Brain pericyte (primary cell): Measurements from ENCODE around the gene SLC25A44.
A peak's percentile ranks its signal among the peaks of the same experiment; 100 is the strongest.
"Not testable (repeated sequence)": the region's sequence is repeated elsewhere in the genome, so short reads cannot be mapped to it uniquely, and the experiment has no call there.

ENCODE experiments used
- DNase-seq: peaks from one replicate; pipeline ENCODE4 v3.0.0-alpha.2; 2012; ENCODE audit warnings: low read depth, low spot score

SLC25A44 gene

DNA sequence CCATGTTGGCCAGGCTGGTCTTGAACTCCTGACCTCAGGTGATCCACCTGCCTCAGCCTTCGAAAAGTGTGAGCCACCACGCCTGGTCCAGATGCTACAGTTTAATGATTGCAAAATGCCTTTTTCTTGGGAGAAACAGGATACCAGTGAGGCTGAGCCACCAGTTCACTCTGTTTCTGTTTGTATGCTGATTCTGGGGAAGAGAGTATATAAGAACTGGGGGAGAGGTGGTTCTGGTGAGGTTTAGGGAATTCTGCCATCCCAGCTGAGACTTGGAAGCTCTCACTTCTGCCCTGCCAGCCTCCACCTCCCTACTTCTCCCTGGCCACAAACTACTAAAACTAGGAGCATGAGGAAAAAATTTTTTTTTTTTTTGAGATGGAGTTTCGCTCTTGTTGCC is 10.8 kb downstream of the SLC25A44 start:
- no peak for DNase-seq

- no peak for DNase-seq
These were observed 17.3 kb downstream of the SLC25A44 start for GRCh38 chr1:156211243-156211642.

GRCh38 chr1:156212130-156212529 is 18.2 kb downstream of the SLC25A44 start:
- no peak for DNase-seq

DNA sequence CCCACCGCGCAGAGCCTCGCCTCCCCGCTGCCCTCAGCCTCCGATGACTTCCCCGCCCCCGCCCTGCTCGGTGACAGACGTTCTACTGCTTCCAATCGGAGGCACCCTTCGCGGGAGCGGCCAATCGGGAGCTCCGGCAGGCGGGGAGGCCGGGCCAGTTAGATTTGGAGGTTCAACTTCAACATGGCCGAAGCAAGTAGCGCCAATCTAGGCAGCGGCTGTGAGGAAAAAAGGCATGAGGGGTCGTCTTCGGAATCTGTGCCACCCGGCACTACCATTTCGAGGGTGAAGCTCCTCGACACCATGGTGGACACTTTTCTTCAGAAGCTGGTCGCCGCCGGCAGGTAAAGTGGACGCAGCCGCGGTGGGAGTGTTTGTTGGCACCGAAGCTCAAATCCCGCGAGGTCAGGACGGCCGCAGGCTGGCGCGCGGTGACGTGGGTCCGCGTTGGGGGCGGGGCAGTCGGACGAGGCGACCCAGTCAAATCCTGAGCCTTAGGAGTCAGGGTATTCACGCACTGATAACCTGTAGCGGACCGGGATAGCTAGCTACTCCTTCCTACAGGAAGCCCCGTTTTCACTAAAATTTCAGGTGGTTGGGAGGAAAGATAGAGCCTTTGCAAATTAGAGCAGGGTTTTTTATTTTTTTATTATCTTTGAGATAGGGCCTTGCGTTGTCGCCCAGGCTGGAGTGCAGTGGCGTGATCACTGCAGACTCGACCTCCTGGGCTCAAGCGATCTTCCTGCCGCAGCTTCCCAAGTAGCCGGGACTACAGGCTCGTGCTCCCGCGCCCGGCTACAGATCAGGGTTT is 19.1 kb downstream of the SLC25A44 start, which contains the start of gene PMF1:
Gene PMF1, plus strand, starts transcription at position 175 of the 811 bp plus-strand sequence. Its CDS starts 9 bp downstream, at position 184.
- peak; percentile 91 for DNase-seq

- DNase-seq: no peak
These were observed 19.7 kb downstream of the SLC25A44 start for GRCh38 chr1:156213644-156213966.

DNA sequence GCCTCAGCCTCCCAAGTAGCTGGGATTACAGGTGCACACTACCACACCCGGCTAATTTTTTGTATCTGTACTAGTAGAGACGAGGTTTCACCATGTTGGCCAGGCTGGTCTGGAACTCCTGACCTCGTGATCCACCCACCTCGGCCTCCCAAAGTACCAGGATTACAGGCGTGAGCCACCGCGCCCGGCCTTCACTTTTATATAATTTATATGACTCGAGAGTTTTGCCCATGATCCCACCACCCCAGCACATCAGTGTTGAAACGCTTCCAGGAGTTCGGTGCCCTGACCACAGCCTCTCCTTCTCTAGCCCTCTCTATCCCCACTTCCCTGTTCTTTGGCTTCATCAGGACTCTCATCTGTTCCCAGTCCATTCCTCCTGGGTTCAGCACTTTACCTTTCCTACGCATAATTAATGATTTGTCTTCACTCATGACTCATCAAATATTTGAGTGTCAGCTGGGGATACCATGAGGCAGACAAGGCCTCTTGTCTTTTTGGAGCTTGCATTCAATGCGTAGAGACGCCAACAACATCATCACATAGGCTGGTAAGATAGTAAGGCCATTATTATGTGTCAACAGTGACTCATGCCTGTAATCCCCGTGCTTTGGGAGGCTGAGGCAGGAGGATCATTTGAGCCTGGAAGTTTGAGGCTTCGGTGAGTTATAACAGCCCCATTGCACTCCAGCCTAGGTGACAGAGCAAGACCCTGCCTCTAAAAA is 20.3 kb downstream of the SLC25A44 start:
- no peak for DNase-seq

- DNase-seq: not testable (repeated sequence)
These were observed 22.6 kb downstream of the SLC25A44 start for GRCh38 chr1:156216361-156217086.

- DNase-seq: no peak
These were observed 24.0 kb downstream of the SLC25A44 start for GRCh38 chr1:156217871-156218270.

GRCh38 chr1:156220226-156220625 is 26.3 kb downstream of the SLC25A44 start:
- DNase-seq: no peak

DNA sequence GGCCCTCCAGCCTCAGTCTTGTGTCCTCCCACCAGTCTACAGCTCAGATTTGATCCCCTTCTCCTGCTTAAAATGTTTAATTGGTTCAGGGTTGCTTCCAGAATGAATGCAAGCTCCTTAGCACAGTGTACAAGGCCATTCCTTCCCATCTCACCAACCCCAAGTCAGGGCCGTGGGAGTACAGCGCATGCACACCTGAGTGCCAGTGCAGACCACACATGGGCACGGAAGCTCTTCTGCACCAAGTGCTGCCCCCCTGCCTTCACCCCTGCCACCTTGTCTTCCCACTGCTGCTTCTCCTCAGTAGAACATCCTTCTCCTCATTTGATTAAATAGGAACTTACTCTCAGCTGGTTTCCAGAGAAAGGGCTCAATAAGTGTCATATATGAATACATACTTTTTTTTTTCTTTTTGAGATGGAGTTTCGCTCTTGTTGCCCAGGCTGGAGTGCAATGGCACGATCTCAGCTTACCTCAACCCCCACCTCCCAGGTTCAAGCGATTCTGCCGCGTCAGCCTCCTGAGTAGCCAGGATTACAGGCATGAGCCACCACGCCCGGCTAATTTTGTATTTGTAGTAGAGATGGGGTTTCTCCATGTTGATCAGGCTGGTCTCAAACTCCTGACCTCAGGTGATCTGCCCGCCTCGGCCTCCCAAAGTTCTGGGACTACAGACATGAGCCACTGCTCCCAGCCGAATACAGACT is 28.2 kb downstream of the SLC25A44 start:
- no peak for DNase-seq

GRCh38 chr1:156225677-156226014 is 31.7 kb downstream of the SLC25A44 start:
- no peak for DNase-seq

- no peak for DNase-seq
These were observed 32.2 kb downstream of the SLC25A44 start for GRCh38 chr1:156226116-156226538.

- no peak for DNase-seq
These were observed 32.9 kb downstream of the SLC25A44 start for GRCh38 chr1:156226782-156227181.

DNA sequence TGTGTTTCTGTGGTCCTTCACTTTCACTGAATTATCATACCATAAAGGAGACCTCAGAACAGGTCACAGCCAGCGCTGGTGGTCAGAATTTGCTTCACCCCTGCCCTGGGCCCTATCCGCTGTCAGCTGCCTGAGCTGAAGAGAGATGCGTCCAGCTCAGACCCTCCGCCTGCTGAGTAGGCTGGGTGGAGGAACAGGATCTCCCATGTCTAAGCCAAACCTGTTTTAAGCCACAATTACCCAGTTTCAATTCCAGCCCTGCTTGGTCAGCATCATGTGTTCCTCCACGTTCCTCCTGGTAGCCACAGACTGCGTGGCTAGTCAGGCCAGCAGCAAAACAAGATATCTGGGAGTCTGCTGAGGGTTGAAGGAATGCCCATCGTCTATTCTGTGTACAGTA is 34.6 kb downstream of the SLC25A44 start:
- no peak for DNase-seq

DNA sequence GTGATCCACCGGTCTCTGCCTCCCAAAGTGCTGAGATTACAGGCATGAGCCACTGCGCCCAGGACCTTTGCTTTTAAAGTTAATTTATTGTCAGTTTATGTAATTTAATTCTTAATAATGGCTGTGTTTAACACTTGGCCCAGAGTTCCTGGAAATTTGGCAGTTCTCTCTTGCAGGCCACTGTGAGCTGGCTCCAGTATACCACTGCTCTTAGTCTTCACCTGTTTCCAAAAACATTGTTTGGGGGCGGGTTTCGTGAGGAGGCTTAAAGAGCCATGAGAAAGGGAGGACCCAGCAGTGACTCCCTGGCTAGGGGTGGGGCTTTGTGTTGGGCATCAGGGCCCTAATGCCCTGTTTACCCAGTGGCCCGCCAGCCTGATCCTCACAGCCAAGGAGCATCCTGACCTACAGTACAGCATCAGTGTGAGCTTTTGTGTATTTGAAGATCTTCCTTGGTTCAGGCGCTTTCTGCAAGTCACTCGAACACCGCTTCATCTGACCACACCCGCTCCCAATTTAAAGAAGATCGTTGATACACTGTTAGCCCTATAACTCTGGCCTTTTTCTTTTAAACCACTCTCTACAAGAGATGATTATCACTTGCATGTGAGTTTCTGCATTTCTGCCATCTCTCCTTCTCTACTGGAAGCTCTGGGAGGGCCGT is 36.0 kb downstream of the SLC25A44 start:
- no peak for DNase-seq

DNA sequence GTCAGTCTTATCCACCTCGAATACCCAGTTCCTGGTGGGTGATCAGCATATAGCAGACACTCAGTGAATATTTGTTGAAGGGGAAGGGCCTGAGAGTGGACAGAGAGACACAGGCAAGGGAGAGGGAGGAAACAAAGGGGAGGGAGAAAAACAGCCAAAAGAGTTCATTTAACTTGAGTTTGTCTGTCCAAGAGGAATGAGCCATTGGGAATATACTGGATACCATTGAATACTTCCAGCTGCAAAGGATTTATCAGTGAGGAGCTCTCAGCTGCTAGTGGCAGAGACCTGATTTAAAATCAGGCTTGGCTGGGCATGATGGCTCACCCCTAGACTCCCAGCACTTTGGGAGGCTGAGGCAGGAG is 36.6 kb downstream of the SLC25A44 start:
- no peak for DNase-seq

DNA sequence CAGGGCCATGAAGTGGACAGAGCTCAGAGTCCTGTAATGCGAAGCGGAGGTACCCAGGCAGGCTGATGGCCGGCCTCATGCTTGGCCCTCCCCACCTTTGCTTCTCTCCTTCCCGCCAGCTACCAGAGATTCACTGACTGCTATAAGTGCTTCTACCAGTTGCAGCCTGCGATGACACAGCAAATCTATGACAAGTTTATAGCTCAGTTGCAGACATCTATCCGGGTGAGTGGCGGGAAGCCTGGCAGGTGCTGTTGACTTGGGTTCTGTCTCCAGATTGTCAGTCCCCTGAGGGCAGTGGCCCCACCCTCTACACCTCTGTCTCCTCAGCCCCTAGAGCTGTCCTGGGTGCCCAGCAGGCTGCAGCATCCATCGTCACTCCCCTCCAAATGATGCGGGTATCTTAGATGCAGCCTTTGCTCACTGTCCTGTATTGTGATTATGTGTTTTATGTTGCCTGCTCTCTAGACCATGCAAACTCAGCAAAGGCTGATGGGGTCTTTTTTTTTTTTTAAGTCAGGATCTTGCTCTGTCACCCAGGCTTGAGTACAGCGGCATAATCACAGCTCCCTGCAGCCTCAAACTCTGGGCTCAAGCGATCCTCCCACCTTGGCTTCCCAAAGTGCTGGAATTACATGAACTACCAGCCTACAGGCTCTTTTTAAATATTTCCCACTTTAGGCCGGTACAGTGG is 38.4 kb downstream of the SLC25A44 start:
- DNase-seq: no peak

DNA sequence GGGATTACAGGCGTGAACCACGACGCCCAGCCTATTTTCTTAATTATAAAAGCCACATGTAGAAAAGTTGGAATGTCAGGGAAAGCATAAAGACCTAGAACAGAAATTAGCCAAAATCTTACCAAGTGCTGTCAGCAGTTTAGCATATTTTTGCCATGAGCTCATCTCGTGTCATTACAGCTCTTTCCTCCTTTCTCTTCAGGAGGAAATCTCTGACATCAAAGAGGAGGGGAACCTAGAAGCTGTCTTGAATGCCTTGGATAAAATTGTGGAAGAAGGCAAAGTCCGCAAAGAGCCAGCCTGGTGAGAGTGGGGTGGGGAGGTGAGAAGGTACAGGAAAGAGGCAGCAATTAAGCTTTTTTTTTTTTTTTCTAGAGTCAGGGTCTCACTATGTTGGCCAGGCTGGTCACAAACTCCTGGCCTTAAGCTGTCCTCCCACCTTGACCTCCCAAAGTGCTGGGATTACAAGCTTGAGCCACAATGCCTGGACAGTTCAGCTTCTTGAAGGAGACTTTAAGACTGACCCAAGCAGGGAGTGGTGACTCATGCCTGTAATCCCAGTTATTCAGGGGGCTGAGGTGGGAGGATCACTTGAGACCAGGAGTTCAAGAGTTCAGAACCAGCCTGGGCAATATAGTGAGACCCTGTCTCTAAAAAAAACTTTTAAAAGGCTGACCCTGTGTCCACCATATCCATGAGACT is 39.7 kb downstream of the SLC25A44 start:
- DNase-seq: no peak

DNA sequence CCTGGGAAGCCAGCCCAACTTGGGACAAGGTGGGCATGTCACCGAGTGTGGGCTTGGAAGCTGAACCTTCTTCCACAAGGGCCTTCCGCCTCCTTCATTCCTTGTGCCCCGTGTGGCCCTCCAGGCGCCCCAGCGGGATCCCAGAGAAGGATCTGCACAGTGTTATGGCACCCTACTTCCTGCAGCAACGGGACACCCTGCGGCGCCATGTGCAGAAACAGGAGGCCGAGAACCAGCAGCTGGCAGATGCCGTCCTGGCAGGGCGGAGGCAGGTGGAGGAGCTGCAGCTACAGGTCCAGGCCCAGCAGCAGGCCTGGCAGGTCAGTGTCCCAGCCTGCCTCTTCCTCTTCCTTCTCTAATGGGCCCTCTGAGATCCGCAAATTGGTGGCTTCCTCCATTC is 42.3 kb downstream of the SLC25A44 start:
- DNase-seq: no peak

DNA sequence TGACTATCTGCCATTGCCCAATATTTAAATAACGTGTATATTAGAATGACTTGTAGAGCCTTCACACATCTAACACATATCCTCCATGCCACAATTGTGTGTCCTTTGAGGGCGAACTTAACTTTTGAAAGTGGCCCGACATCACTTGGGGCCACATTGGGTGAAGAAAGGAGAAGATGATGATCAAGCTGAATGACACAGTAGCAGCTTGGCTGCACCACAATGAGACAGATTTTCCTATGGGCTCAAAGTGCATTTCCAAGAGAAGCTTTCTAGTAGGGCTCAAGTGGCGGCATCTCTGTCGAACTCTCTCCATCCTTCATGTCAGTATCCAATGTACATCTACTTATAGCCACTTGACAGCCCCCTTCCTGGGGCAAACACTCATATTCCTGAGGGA is 44.3 kb downstream of the SLC25A44 start:
- no peak for DNase-seq
